A549 (cell line): ENCODE results near the gene ZMYND19.

ENCODE experiments used
- CTCF ChIP-seq: fragments of >200 bp; sonication (Bioruptor Twin); formaldehyde crosslinking; IDR thresholded peaks from 3 replicates; pipeline ENCODE4 v1.5.1; 2016
- EP300 ChIP-seq, 2 experiments: fragments of >200 bp; sonication (Bioruptor Twin); formaldehyde crosslinking; IDR thresholded peaks; 2 replicates in 1 of 2; 3 replicates in 1 of 2; pipeline ENCODE4 v1.6.1; 2016 to 2017
- MAX ChIP-seq: IDR thresholded peaks from 2 replicates; pipeline ENCODE4 v1.6.1; 2012
- PBX3 ChIP-seq: IDR thresholded peaks from 2 replicates; pipeline ENCODE4 v1.6.1; 2012
- POLR2A ChIP-seq: IDR thresholded peaks from 2 replicates; pipeline ENCODE4 v1.6.1; 2012; ENCODE audit warnings: mild to moderate bottlenecking, low read length
- RNF2 ChIP-seq: fragments of 200-600 bp; sonication (generic); IDR thresholded peaks from 2 replicates; pipeline ENCODE4 v1.6.1; 2016; ENCODE audit warnings: low read depth, mild to moderate bottlenecking, antibody characterized with exemption, moderate library complexity, borderline replicate concordance
- TP53 ChIP-seq: fragments of 250-450 bp; sonication (Bioruptor Pico); IDR thresholded peaks from 2 replicates; pipeline ENCODE4 v1.5.0; 2021; ENCODE audit warnings: mild to moderate bottlenecking, moderate library complexity
- ZC3H11A ChIP-seq: fragments of 450-650 bp; IDR thresholded peaks from 2 replicates; pipeline ENCODE4 v1.6.1; 2014; ENCODE audit warnings: antibody characterized with exemption, mild to moderate bottlenecking

- TF ChIP-seq PBX3: no peak
- TF ChIP-seq TP53 (CRISPR knock-in tag): no peak
- TF ChIP-seq POLR2A: no peak
- TF ChIP-seq MAX: no peak
- no peak for TF ChIP-seq CTCF
- TF ChIP-seq RNF2: no peak
- no peak for TF ChIP-seq EP300 (IDR thresholded peaks at IDR 0.05)
- TF ChIP-seq ZC3H11A: no peak
Observed at GRCh38 chr9:137569609-137570203, 20.6 kb downstream of the ZMYND19 start.
